Neural progenitor cell (in vitro differentiated cells): Measurements from ENCODE around the gene PAPPA2. TPM values are rescaled to one million over a fixed set of nuclear protein-coding genes. Genes with fewer than 3 reads are reported as not detected.

Source experiments
- DNase-seq: peaks from one replicate; pipeline ENCODE4 v3.0.0-alpha.2; 2016; ENCODE audit warnings: low spot score
- H2AFZ ChIP-seq: fragments of 200-600 bp; sonication (generic); replicated peaks from 2 replicates; pipeline ENCODE4 v1.6.1; 2016; ENCODE audit warnings: antibody characterized with exemption
- H3F3A ChIP-seq: fragments of 200-600 bp; sonication (generic); 2 replicates; pipeline ENCODE4 v1.6.1; 2016; ENCODE audit warnings: antibody characterized with exemption, low read depth
- H3K27ac ChIP-seq: fragments of 200-600 bp; sonication (generic); 2 replicates; pipeline ENCODE4 v1.5.1; 2016; ENCODE audit warnings: mild to moderate bottlenecking
- H3K27me3 ChIP-seq: fragments of 200-600 bp; sonication (generic); 2 replicates; pipeline ENCODE4 v1.6.1; 2016; ENCODE audit warnings: mild to moderate bottlenecking, moderate library complexity
- H3K36me3 ChIP-seq: fragments of 200-600 bp; sonication (generic); 2 replicates; pipeline ENCODE4 v1.5.1; 2016
- H3K4me1 ChIP-seq: fragments of 200-600 bp; sonication (generic); 2 replicates; pipeline ENCODE4 v1.6.1; 2016; ENCODE audit warnings: mixed run types
- H3K4me2 ChIP-seq: fragments of 200-600 bp; sonication (generic); 2 replicates; pipeline ENCODE4 v1.6.1; 2016
- H3K4me3 ChIP-seq: fragments of 200-600 bp; sonication (generic); 2 replicates; pipeline ENCODE4 v1.5.1; 2016
- H3K79me2 ChIP-seq: fragments of 200-600 bp; sonication (generic); 2 replicates; pipeline ENCODE4 v1.6.1; 2016; ENCODE audit warnings: low read depth
- H3K9ac ChIP-seq: fragments of 200-600 bp; sonication (generic); 2 replicates; pipeline ENCODE4 v1.6.1; 2016
- H3K9me3 ChIP-seq: fragments of 200-600 bp; sonication (generic); 2 replicates; pipeline ENCODE4 v1.5.1; 2016; ENCODE audit warnings: low read depth
- H4K20me1 ChIP-seq: fragments of 200-600 bp; sonication (generic); 2 replicates; pipeline ENCODE4 v1.6.1; 2016; ENCODE audit warnings: low read depth
- H3K27ac Mint-ChIP-seq: 3 replicates; pipeline ENCODE4 v1.8.0; 2021; ENCODE audit warnings: mixed read lengths
- H3K27me3 Mint-ChIP-seq: 2 replicates; pipeline ENCODE4 v1.8.0; 2022; ENCODE audit warnings: low read depth, mild to moderate bottlenecking, inconsistent platforms, moderate library complexity, mixed read lengths; ENCODE audit not compliant: insufficient read depth
- H3K36me3 Mint-ChIP-seq: 3 replicates; pipeline ENCODE4 v1.8.0; 2021; ENCODE audit warnings: mixed read lengths
- H3K4me1 Mint-ChIP-seq: 3 replicates; pipeline ENCODE4 v1.8.0; 2021; ENCODE audit warnings: mixed read lengths
- H3K4me3 Mint-ChIP-seq: 3 replicates; pipeline ENCODE4 v1.8.0; 2021; ENCODE audit warnings: mild to moderate bottlenecking, moderate library complexity, mixed read lengths
- H3K9me3 Mint-ChIP-seq: 3 replicates; pipeline ENCODE4 v1.8.0; 2020; ENCODE audit warnings: mixed read lengths
- EZH2 ChIP-seq: fragments of 200-600 bp; sonication (generic); IDR thresholded peaks from 2 replicates; pipeline ENCODE4 v1.6.1; 2017; ENCODE audit warnings: antibody characterized with exemption, mild to moderate bottlenecking, moderate library complexity
- EZH2phosphoT487 ChIP-seq: fragments of 200-600 bp; sonication (generic); IDR thresholded peaks from 2 replicates; pipeline ENCODE4 v1.6.1; 2017; ENCODE audit warnings: antibody characterized with exemption
- total RNA-seq: library from RNA; depleted of rRNA; stranded (reverse); fragments of >200 nt; gene quantifications from 2 replicates; pipeline ENCODE4 v1.2.3, GENCODE V29; 2015; ENCODE audit warnings: low replicate concordance
- TF ChIP-seq, protein P1 (sequence below): fragments of 200-600 bp; sonication (generic); IDR thresholded peaks from 2 replicates; pipeline ENCODE4 v1.5.1; 2017; ENCODE audit warnings: antibody characterized with exemption, mild to moderate bottlenecking

The PAPPA2 gene
- total RNA-seq, 1 donor from 2014 or later, result 0.17 TPM

DNA sequence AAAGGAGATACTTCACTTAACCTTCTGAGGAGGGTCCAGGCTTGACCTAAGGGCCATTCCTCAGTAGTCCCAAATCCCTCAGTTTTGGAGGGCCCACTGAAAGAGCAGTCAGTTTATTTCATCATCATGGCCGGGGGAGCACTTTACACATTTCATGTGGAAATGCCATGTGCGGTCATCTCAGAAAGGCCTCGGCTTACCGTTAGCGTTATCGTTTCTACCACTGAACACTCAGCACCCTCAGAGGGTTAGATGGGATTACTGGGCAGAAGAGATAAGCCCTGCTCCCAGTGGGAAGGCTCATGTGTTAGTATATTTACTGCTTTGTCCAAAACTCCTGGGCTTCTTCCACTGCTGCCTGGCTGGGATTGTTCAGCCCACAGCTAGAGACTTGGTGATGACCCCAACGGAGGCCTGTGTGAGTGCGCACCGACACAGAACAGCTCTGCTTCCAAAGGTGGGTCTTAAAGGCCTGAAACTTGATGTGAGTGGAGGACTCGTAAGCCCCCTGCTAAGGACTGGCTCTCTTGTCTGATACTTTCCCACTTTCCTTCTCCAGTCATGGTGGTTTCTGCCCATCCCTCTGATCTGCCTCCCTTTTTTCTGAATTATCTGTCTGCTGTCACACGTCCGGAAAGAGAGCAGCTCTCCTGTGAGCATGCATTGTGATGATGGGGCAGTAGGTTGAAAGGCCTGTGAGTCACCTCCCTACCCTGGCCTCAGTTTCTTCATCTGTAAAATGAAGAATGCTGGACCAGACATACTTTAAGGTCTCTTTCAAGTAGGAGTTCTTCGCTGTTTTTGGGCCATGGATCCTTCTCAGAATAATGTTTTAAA lies 417.0 kb downstream of the PAPPA2 start:
- Histone ChIP-seq H3K4me3 (no peak overlapping the region), H3K27me3 (no peaks in the 10 kb centered on the region), H3F3A (peaks cover 5% of the 10 kb centered on the region), H3K79me2 (no peaks in the 10 kb centered on the region), H3K9ac (no peak overlapping the region), H4K20me1 (no peaks in the 10 kb centered on the region), H3K27ac (no peak overlapping the region), H2AFZ (no peak overlapping the region), H3K4me2 (no peak overlapping the region), H3K4me1 (peaks cover 8% of the 10 kb centered on the region), H3K9me3 (no peaks in the 10 kb centered on the region), H3K36me3 (no peaks in the 10 kb centered on the region)
- no peak overlapping the region for H3K27ac Mint-ChIP-seq
- peaks cover 4% of the 10 kb centered on the region for H3K4me1 Mint-ChIP-seq
- peaks cover 2% of the 10 kb centered on the region for H3K27me3 Mint-ChIP-seq
- H3K9me3 Mint-ChIP-seq, result no peaks in the 10 kb centered on the region
- peaks cover 2% of the 10 kb centered on the region for H3K36me3 Mint-ChIP-seq
- TF ChIP-seq EZH2, result no peak
- no peak for DNase-seq
- H3K4me3 Mint-ChIP-seq, result no peak overlapping the region

DNA sequence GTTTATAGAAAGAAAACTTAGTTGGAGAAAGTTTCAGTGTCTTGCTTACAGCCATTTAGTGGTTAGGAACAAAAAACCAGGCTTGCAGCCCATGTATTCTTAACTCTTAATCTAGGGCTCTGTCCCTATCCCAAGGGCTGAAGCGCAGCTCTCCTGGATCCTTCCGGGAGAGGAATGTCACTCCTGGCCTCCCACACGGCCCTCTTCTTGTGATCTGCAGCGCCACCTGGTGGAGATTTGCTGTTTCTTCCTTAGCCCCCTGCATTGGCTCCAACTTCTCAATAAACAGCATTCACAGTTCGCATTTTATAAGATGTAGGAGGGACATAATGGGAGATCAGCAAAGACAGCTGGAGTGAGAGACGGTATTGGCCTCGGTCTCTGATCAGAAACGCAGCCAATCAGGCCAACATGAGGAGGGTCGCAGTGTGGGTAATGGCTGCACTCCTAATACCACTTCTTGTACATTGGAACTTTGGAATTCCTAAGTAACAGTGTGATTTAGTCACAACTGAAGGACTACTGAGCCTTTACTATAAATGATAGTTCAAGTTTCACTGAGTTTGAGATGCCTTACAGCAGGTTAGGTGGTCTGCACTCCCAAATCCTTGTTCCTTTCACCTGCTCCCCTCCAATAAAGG lies 418.1 kb downstream of the PAPPA2 start:
- Histone ChIP-seq H3F3A (peaks cover 5% of the 10 kb centered on the region), H2AFZ (no peak overlapping the region), H3K27ac (no peak overlapping the region), H4K20me1 (no peaks in the 10 kb centered on the region), H3K9me3 (no peaks in the 10 kb centered on the region), H3K4me1 (peaks cover 8% of the 10 kb centered on the region), H3K9ac (no peak overlapping the region), H3K4me2 (no peak overlapping the region), H3K79me2 (no peaks in the 10 kb centered on the region), H3K4me3 (no peak overlapping the region), H3K27me3 (no peaks in the 10 kb centered on the region), H3K36me3 (no peaks in the 10 kb centered on the region)
- H3K27ac Mint-ChIP-seq, result no peak overlapping the region
- no peaks in the 10 kb centered on the region for H3K9me3 Mint-ChIP-seq
- DNase-seq, result peak; percentile 95
- H3K4me3 Mint-ChIP-seq, result no peak overlapping the region
- no peaks in the 10 kb centered on the region for H3K36me3 Mint-ChIP-seq
- H3K27me3 Mint-ChIP-seq, result peaks cover 2% of the 10 kb centered on the region
- no peak for TF ChIP-seq EZH2
- TF ChIP-seq, protein P1, sequence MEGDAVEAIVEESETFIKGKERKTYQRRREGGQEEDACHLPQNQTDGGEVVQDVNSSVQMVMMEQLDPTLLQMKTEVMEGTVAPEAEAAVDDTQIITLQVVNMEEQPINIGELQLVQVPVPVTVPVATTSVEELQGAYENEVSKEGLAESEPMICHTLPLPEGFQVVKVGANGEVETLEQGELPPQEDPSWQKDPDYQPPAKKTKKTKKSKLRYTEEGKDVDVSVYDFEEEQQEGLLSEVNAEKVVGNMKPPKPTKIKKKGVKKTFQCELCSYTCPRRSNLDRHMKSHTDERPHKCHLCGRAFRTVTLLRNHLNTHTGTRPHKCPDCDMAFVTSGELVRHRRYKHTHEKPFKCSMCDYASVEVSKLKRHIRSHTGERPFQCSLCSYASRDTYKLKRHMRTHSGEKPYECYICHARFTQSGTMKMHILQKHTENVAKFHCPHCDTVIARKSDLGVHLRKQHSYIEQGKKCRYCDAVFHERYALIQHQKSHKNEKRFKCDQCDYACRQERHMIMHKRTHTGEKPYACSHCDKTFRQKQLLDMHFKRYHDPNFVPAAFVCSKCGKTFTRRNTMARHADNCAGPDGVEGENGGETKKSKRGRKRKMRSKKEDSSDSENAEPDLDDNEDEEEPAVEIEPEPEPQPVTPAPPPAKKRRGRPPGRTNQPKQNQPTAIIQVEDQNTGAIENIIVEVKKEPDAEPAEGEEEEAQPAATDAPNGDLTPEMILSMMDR, result peak; percentile 96
- peaks cover 4% of the 10 kb centered on the region for H3K4me1 Mint-ChIP-seq

DNA sequence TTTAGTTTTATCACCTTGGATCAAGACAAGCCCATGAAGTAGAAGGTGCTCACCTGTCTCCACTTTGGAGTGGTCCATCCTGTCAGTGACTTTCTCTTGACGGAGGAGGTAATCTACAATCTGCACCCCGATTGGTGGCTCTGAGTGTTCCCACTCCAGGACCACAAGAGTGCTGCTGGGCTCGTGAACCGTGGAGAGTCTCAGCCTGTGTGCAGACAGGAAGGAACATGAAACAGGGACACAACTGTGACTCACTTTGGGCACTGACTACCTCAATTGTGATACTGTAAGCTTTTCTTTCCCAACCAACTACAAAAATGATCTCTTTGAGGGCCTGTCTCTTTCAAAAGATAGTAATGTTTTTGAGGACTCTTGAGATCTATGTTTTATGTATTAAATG lies 421.3 kb downstream of the PAPPA2 start:
- Mint-ChIP-seq H3K4me3 (no peak overlapping the region), H3K9me3 (no peaks in the 10 kb centered on the region)
- H3K9me3 ChIP-seq, result no peaks in the 10 kb centered on the region

More for the DNA sequence above, 421.3 kb downstream of the PAPPA2 start:
- no peak overlapping the region for H3K4me2 ChIP-seq
- no peak overlapping the region for H3K4me3 ChIP-seq
- no peaks in the 10 kb centered on the region for H3K27me3 ChIP-seq
- TF ChIP-seq EZH2phosphoT487 (no peak), EZH2 (no peak)
- TF ChIP-seq, protein P1, result no peak
- DNase-seq, result no peak
- no peak overlapping the region for H3K9ac ChIP-seq
- no peaks in the 10 kb centered on the region for H4K20me1 ChIP-seq
- H3K27me3 Mint-ChIP-seq, result no peaks in the 10 kb centered on the region
- H3K27ac ChIP-seq, result no peak overlapping the region
- H3K4me1 Mint-ChIP-seq, result peaks cover 4% of the 10 kb centered on the region
- peaks cover 8% of the 10 kb centered on the region for H3K4me1 ChIP-seq
- H3K79me2 ChIP-seq, result no peaks in the 10 kb centered on the region
- peaks cover 5% of the 10 kb centered on the region for H3F3A ChIP-seq
- H2AFZ ChIP-seq, result no peak overlapping the region
- H3K27ac Mint-ChIP-seq, result no peak overlapping the region
- H3K36me3 ChIP-seq, result no peaks in the 10 kb centered on the region
- peaks cover 7% of the 10 kb centered on the region for H3K36me3 Mint-ChIP-seq
